HG03575 (cell line): Measurements from ENCODE around the gene ACBD7.

Experiments
- ATAC-seq: cut with Tn5 transposase; IDR thresholded peaks from one replicate; pipeline ENCODE4 v1.9.1; 2021; ENCODE audit not compliant: unreplicated experiment, insufficient number of reproducible peaks, low FRiP score; ENCODE audit errors: extremely low read depth

The ACBD7 gene

DNA sequence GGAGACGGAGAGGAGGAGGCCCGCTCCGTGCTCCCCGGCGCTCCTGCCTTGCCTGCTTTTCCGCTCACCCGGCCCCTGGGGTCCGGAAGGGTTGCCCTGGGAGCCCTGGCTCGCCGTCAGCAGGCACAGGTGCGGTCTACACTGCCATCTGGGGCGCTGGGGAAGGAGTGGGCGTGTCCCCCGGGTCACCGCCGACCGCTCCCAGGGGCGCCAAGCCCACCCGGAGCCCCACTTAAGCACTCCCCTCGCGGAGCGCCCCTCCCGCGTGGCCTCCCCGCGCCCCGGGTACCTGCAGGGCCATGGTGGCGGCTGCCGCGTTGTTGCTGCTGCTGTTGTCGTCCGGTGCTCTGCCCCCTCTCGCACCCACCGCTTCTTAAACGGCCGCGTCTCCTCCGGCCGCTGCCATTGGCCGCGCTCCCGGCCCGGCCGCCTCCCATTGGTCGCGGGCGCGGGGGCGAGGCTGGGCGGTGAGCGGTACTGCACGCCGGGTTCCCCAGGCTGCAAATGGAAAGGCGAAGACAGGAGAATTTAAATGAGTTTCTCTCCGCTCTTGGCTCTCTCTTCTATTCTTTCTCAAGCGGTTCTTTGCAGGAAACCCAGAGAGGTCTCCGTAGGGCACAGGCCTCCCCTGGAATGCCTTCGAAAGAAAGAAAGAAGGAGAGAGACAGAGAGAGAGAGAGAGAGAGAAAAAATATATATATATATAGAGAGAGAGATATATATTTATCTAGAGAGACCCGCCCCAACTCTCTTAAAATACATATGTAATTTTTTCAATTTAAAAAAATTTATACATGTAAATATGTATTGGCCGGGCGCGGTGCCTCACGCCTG lies at the start of gene ACBD7:
Gene ACBD7, minus strand, starts transcription at position 349 of the 834 bp plus-strand sequence. Its CDS starts 48 bp downstream, at position 301.
- no peak for ATAC-seq

DNA sequence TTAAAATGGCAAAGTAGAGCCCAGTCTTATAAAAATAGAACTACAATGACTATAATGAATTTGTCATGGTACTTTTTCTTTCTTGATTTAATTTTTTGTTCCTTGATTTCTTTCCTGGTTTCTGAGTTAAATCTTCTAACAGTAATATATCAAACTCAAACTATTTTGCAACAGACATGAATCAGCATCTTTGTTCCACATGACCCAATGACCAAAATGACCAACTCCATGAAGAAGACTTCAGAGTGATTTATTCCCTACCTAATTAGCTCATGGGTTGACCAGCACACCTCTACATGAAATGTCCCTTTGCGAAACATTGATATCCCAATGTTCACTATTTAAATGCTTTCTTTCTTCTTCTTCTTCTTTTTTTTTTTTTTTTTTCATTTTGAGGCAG lies 49.1 kb upstream of the ACBD7 start:
- ATAC-seq = no peak

DNA sequence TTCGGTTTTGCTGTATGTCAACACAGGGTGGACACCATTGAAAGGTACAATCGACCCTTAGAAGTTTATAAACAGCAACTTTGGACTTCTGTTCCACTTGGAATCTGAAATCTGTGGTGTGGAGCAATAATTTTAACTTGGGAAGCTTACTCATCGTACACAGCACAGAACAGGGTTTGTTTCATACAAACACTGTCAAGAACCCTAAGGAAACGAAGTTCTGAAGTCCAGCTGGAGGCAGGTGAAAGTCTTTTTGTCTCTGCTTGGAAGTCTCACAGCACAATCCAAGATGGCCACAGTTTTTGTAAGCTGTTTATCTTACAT lies 48.4 kb upstream of the ACBD7 start:
- no peak for ATAC-seq

DNA sequence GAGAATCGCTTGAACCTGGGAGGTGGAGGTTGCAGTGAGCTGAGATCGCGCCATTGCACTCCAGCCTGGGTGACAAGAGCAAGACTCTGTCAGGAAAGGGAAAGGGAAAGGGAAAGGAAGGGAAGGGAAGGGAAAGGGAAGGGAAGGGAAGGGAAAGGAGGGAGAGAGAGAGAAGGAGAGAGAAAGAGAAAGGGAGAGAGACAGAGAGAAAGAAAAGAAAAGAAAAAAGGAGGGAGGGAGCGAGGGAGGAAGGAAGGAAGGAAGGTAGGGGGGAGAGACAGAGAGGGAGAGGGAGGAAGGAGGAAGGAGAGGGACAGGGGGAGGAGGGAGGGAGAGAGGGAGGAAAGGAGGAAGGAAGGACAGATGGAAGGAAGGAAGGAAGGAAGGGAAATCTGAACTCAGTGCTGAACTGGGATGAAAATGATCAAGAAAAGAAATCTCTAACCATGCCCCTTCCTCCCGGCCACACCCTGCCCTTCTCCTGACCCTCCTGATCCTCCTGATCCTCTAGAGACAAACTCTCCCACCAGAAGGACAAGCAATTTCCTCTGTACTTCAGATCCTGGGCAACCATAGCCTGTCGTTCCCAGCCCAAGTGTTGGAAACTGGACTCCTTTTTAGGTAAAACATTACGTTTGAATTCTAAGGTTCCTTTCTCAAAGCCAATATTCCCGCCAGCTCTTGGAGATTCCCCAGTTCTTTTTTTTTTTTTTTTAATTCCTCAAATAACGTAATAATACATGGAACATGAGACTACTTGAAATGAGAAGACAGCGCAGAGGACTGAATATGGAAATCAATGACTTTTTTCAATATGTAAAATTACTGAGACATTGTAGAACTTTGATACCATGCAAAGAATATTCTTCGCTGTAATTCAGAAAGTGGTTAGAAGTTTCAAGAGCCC lies 47.8 kb upstream of the ACBD7 start:
- no peak for ATAC-seq

DNA sequence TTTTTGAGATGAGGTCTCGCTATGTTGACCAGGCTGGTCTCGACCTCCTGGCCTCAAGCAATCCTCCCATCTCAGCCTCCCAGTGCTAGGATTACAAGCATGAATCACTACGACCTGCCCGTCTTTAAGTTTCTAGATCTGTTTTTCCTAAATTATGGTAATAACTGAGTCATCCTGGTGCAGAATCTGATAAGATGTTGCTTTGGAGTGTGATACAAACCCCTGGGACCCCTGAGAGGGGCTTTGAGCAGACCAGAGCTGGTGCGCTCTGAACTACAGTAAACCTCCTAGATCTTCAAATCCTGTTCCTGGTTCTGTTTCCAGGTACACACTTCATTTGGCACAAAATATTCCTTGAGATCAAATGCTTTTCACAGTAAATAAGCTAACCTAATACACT lies 42.8 kb upstream of the ACBD7 start:
- no peak for ATAC-seq

DNA sequence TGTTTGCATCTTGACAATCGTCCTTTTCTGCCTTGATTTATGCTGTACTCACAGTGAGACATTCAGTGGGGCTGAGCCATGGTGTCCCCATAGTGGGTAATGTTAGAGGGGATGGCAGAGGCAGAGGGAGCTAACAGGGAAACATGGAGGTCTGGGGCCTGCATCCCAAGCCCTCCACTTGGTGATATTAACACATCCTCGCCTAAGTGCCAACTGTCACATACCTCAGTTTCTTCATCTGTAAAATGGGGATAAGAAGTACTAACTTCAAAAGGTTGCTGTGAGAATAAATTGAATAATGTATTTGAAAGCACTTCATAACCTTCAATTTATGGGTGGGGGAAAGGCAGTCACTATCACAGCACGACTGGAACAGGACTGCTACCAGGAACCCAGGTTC lies 36.3 kb upstream of the ACBD7 start:
- no peak for ATAC-seq

DNA sequence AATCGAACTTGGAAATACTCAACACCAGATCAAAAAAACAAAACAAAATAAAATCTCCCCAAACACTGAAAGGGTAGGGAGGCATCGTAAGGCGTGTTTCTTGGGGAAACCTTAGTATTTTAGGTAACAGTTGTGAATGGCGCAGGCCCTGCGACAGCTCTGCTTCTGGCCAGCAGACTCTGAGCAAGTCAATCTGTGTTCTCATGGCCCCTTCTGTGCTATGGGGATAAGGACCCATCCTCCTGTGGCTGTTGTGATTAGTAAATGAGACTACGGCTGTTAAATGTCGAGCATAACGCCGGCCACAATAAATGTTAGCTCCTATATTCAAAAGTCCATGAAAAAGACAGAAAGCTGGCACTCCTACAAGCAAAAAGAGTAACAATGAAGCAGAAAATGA lies 35.6 kb upstream of the ACBD7 start:
- no peak for ATAC-seq

DNA sequence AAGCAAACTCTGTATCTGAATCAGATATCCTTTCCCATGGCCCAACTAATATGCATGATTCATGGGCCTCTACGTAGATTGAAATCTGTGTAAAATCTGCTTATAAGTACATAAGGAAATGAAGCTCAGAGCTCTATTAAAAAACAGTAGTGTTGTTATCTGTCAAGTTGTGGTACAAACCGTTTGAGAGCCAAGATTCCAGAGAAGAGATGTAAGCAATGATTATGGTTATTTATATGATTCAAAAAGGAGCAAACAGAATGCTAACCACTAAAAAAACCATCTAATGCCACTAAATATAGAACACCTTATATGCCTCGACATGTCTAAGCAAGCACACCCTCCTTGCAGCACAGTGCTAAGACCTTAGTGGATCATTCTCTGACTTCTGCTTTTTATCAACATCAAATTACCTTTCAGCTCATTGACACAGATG lies 35.2 kb upstream of the ACBD7 start:
- no peak for ATAC-seq

DNA sequence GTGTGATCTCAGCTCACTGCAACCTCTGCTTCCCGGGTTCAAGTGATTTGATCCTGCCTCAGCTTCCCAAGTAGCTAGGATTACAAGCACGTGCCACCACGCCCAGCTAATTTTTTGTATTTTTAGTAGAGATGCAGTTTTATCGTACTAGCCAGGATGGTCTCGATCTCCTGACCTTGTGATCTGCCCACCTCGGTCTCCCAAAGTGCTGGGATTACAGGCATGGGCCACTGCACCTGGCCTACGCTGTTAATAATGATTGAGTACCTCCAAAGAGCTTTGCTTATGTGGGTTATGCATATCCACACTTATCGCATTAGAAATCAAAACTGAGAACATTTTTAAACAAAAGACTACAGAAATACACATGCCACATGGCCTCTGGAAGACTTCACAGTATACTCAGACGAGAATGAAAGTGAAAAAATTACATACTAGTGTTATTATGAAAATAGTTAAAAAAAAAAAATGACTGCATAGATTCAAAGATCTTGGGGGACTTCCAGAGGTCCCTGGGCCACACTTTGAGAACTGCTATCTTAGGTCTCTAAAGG lies 34.0 kb upstream of the ACBD7 start:
- peak; percentile 95 for ATAC-seq

DNA sequence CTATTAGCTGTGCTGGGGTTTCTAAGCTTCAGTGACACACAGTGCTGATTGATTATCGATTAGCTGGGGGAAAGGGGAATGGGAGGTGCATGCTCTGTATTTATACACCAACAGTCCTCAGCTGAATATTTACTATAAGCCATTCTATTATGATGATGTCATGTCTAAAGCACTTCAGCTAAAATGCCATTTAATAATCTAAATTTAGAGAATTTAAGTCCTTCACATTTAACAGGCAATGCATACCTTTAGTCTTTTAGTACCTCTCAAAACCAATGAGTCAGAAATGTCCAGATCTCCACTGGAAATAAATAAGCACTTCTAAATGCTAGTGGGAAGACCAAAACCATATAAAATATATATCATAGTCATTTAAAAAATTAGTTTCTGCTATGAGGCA lies 33.1 kb upstream of the ACBD7 start:
- no peak for ATAC-seq

DNA sequence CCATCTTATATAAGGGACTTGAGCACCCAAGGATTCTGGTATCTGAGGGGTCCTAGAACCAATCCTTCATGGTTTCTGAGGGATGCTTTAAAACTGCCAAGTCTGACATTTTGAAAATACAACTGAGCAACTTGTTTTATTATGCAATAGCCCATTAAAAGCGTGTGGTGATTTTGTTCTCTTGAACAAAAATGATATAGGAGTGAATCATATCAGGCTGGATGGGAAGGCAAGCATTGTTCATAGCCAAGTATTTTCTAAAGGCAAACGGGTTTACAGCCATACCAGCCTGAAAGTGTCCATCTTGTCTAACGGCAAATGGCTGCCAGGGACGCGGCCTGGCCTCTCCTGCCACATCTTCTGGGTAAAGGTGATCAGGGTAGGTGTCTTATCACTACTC lies 31.9 kb upstream of the ACBD7 start:
- ATAC-seq = no peak

DNA sequence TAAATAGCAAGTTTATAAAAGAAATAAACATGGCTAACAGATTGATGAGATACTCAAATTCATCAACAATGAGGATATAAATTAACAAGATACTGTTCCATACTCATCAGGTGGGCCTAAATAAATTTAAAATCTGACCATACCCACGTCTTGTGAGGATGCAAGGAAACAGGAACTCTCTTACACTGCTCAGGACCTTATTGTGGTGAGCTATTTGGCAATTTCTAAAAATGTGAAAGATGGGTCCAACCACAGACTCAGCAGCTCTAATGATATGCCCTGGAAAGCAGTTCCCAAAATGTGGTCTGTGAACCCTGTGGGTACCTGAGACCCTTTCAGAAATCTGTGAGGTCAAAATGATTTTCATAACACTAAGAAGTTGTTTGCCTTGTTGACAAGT lies 30.0 kb upstream of the ACBD7 start:
- ATAC-seq = no peak

DNA sequence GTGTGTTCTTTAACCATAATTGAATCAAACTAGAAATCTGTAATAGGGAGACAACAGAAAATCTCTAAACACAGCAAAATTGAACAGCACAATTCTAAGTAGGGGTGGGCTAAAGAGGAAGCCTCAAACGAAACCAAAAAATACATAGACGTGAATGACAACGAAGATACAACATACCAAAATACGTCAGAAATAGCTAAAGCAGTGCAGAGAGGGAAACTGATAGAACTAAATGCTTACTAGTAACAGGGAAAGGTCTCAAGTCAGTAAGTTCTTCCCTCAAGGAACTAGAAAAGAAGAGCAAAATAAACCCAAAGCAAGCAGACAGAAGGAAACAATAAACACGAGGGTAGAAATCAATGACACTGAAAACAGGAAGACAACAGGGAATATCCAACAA lies 27.6 kb upstream of the ACBD7 start:
- no peak for ATAC-seq

DNA sequence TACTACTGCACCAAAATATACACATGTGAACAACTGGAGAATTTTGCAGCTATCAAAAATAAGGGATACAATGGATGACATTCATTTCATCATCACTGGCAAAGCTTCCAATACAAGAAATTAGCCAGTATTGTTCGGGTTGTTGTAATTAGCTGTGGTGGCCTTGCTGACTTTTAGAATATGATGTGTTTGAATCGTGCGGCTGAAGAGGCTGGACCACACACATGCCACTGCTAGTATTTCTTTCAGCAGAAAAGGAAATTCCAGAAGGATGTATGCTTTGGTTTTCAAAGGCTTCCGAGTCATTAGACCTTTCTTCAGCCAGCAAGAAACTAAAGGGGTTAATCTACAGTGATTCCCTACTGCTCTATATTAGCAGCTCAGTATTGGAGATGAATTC lies 25.2 kb upstream of the ACBD7 start:
- ATAC-seq = no peak

DNA sequence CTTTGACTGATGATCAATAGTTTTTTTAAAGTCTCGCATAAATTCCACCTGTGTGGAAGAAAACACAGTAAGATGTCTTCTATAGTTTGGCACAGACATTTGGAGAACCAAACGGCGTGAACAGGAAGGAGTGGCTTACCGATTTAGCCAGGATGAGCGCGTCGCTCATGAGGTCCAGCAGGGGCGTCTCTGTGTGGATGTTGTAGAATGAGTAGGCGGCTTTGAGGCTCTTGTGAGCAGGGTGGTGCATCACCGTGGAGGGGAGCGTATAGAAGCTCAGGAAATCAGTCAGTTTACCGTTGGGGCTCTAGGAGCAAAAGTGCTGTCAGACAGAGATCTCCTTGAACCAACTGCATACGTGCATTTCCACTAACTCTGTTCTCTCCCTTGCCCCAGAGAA lies 24.1 kb upstream of the ACBD7 start:
- ATAC-seq = no peak

DNA sequence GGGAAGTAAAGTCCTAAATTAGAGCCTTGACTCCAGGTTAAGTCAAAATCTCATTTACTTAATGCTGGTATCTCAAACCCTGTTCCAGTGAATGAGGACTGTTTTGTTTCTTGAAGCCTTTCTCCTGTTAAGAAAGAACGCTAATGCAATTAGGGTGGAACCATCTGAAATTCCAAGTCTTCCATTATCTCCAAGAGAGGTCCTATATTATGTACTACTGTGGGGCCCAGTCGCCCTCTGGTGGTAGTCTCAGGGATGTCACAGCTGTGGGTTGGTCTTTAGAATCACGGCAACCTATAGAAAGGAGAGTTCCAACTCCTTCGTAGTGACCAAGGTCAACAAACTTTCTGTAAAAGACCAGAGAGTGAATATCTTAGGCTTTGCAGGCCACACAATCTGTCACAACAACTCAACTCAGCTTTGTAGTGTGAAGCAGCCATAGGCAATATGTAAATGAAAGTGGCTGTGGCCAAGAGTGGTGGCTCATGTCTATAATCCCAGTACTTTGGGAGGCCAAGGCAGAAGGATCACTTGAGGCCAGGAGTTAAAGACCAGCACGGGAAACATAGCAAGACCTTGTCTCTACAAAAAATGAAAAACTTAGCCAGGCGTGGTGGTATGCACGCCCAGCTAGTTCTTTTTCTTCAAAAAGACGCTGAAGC lies 17.9 kb upstream of the ACBD7 start:
- no peak for ATAC-seq

DNA sequence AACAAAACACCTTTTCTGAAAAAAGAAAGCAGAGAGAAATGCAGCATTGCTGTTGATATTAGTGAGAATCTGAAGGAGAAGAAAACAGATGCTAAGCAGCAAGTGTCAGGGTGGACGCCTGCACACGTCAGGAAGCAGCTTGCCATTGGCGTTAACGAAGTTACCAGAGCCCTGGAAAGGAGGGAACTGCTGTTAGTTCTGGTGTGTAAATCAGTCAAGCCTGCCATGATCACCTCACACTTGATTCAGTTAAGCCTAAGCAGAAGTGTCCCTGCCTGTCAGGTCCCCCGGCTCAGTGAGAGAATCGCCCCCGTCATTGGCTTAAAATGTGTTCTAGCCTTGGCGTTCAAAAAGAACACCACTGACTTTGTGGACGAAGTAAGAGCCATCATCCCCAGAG lies 14.9 kb upstream of the ACBD7 start:
- ATAC-seq = no peak

DNA sequence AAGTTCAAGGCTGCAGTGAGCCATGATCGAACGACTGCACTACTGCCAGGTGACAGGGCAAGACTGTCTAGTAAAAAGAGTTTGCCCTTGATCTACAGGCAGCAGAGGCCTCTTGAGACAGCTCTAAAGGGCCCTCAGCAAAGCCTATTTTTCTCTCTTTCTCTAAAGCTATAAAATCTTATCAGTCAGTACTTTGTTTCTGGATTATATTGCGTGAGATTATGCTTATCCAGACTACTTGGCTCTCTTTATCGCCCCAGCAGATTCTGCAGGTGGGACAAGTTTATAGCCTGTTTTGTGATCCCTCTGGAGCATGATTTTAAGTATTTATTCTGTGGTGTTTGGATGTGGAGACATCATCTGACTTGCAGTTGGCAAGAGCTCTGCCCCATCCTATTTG lies 11.3 kb upstream of the ACBD7 start:
- ATAC-seq = no peak

DNA sequence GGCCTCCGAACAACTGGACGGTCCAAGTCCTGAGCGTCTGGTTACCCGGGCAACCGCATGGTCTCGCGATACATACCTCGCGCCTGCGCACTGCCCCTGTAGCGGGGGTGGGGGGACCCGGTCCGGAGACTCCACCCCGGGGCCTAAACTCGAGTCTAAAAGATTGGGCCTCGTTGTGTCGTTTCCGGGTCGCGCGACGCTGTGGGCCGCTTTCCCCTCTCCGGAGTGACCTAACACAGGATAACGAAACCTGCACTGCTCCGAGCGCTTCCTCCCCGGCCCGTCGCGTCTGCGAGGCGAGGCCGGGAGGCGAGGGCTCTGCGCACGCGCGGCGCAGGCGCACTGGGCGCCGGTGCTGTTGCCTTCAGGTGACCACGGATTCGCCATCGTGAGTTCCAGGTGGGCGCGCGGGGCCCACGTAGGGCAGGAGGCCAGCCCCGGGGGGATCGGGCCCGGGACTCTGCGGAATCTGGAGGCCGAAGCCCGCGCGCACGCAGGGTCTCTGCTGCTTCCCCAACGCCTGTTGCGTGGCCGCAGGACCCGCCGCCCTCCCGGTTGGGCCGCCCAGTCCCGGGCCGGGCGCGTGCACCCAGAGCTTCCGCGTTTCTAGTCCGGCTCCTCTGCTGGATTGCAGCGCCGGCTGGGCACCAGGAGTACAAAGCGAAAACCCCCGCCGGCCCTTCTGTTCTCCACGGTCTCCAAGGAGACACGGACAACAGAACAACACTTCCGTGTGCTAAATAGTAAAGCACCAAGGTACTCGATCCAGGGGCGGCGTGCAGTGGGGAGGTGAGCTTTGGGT lies 8.6 kb upstream of the ACBD7 start, which contains the start of gene RPP38:
Gene RPP38, plus strand, starts transcription at position 345 of the 802 bp plus-strand sequence. CDS start 5,960 bp downstream, outside the sequence.
- peak; percentile 66 for ATAC-seq
